Measurements from ENCODE around the gene DOCK1.

Gene DOCK1

GRCh38 chr10:127449490-127449889 is 544.3 kb downstream of the DOCK1 start:
- H3K27me3 ChIP-seq (ENCODE audit: control insufficient read depth, insufficient read depth, low read length), result no peaks in the 10 kb centered on the region
- no peaks in the 10 kb centered on the region for H3K9me3 ChIP-seq (ENCODE audit: control insufficient read depth, low read length)
- no peak overlapping the region for H3K9ac ChIP-seq
- no peaks in the 10 kb centered on the region for H3K4me1 ChIP-seq
- H3K4me3 ChIP-seq (ENCODE audit: low read depth, low read length), result no peak overlapping the region
- no peaks in the 10 kb centered on the region for H3K36me3 ChIP-seq (ENCODE audit: control insufficient read depth, insufficient read depth, low read length)
- no peak overlapping the region for H3K27ac ChIP-seq
- no peak overlapping the region for H3K4me2 ChIP-seq (ENCODE audit: low read length)
- H2AFZ ChIP-seq, result no peak overlapping the region
- no peaks in the 10 kb centered on the region for H3K79me2 ChIP-seq
- TF ChIP-seq, protein P1, sequence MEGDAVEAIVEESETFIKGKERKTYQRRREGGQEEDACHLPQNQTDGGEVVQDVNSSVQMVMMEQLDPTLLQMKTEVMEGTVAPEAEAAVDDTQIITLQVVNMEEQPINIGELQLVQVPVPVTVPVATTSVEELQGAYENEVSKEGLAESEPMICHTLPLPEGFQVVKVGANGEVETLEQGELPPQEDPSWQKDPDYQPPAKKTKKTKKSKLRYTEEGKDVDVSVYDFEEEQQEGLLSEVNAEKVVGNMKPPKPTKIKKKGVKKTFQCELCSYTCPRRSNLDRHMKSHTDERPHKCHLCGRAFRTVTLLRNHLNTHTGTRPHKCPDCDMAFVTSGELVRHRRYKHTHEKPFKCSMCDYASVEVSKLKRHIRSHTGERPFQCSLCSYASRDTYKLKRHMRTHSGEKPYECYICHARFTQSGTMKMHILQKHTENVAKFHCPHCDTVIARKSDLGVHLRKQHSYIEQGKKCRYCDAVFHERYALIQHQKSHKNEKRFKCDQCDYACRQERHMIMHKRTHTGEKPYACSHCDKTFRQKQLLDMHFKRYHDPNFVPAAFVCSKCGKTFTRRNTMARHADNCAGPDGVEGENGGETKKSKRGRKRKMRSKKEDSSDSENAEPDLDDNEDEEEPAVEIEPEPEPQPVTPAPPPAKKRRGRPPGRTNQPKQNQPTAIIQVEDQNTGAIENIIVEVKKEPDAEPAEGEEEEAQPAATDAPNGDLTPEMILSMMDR (IDR thresholded peaks at IDR 0.05), result no peak

DNA sequence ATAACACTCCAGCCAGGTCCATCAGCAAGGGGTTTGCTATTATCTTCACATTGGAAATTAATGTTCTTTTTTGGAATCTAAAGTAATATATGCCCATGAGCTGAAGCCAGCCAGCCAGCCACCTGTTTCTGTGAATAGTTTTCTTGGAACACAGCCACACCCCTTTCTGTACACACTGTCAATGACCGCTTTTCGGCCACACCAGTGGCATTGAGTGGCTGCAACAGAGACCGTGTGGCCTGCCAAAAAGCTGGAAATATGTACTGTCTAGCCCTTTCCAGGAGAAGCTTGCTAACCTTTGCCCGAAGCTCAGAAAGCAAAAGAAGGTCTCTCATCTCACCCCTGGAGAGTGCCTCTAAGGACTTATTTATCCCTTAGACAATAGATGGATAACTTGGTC is 545.4 kb downstream of the DOCK1 start:
- Histone ChIP-seq H3K4me2 (ENCODE audit: low read length) (no peak overlapping the region), H3K9ac (no peak overlapping the region), H3K79me2 (no peaks in the 10 kb centered on the region), H3K27me3 (ENCODE audit: control insufficient read depth, insufficient read depth, low read length) (no peaks in the 10 kb centered on the region), H3K4me3 (ENCODE audit: low read depth, low read length) (no peak overlapping the region), H3K27ac (no peak overlapping the region), H3K9me3 (ENCODE audit: control insufficient read depth, low read length) (no peaks in the 10 kb centered on the region), H3K36me3 (ENCODE audit: control insufficient read depth, insufficient read depth, low read length) (no peaks in the 10 kb centered on the region), H2AFZ (no peak overlapping the region), H3K4me1 (no peaks in the 10 kb centered on the region)
- TF ChIP-seq, protein P1 (IDR thresholded peaks at IDR 0.05), result no peak

- no peak overlapping the region for H2AFZ ChIP-seq
- H3K27ac ChIP-seq, result no peak overlapping the region
- H3K9me3 ChIP-seq (ENCODE audit: control insufficient read depth, low read length), result no peaks in the 10 kb centered on the region
- TF ChIP-seq, protein P1 (IDR thresholded peaks at IDR 0.05), result no peak
- H3K36me3 ChIP-seq (ENCODE audit: control insufficient read depth, insufficient read depth, low read length), result no peaks in the 10 kb centered on the region
- no peak overlapping the region for H3K9ac ChIP-seq
- no peak overlapping the region for H3K4me2 ChIP-seq (ENCODE audit: low read length)
- no peaks in the 10 kb centered on the region for H3K27me3 ChIP-seq (ENCODE audit: control insufficient read depth, insufficient read depth, low read length)
- H3K4me3 ChIP-seq (ENCODE audit: low read depth, low read length), result no peak overlapping the region
- no peaks in the 10 kb centered on the region for H3K4me1 ChIP-seq
- no peaks in the 10 kb centered on the region for H3K79me2 ChIP-seq
These were observed 546.4 kb downstream of the DOCK1 start for GRCh38 chr10:127451628-127452027.

- no peaks in the 10 kb centered on the region for H3K79me2 ChIP-seq
- H3K4me2 ChIP-seq (ENCODE audit: low read length), result no peak overlapping the region
- H2AFZ ChIP-seq, result no peak overlapping the region
- H3K36me3 ChIP-seq (ENCODE audit: control insufficient read depth, insufficient read depth, low read length), result no peaks in the 10 kb centered on the region
- no peak overlapping the region for H3K9ac ChIP-seq
- H3K4me3 ChIP-seq (ENCODE audit: low read depth, low read length), result no peak overlapping the region
- no peaks in the 10 kb centered on the region for H3K27me3 ChIP-seq (ENCODE audit: control insufficient read depth, insufficient read depth, low read length)
- no peak overlapping the region for H3K27ac ChIP-seq
- no peaks in the 10 kb centered on the region for H3K4me1 ChIP-seq
- TF ChIP-seq, protein P1 (IDR thresholded peaks at IDR 0.05), result no peak
- no peaks in the 10 kb centered on the region for H3K9me3 ChIP-seq (ENCODE audit: control insufficient read depth, low read length)
These were observed 547.3 kb downstream of the DOCK1 start for GRCh38 chr10:127452568-127452967.

DNA sequence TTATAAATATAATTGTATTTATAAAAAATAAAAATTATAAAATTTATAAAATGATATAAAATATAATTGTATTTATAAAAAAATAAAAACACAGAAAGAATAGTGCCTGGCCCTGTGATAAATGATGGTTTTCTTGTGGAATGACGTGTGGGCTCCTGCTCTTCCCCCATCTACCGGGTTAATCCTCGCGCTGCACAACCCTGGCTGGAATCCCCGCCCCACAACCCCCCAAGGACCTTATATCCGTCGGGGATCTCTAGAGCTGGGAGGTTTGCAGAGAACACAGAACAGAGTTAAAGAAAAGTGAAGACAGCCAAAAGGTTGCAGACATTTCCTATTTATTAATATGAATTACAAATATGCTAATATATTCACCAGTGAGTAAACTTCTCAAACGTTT is 548.5 kb downstream of the DOCK1 start:
- no peaks in the 10 kb centered on the region for H3K36me3 ChIP-seq (ENCODE audit: control insufficient read depth, insufficient read depth, low read length)
- H3K27me3 ChIP-seq (ENCODE audit: control insufficient read depth, insufficient read depth, low read length), result no peaks in the 10 kb centered on the region
- H3K9ac ChIP-seq, result no peak overlapping the region
- no peak overlapping the region for H3K27ac ChIP-seq
- no peak overlapping the region for H2AFZ ChIP-seq
- TF ChIP-seq, protein P1 (IDR thresholded peaks at IDR 0.05), result no peak
- H3K4me2 ChIP-seq (ENCODE audit: low read length), result no peak overlapping the region
- no peaks in the 10 kb centered on the region for H3K9me3 ChIP-seq (ENCODE audit: control insufficient read depth, low read length)
- H3K4me3 ChIP-seq (ENCODE audit: low read depth, low read length), result no peak overlapping the region
- H3K79me2 ChIP-seq, result no peaks in the 10 kb centered on the region
- H3K4me1 ChIP-seq, result no peaks in the 10 kb centered on the region

Data from parathyroid adenoma (tissue), 2 donors.